NT2/D1 (cell line): ENCODE results near the gene ASCL2.

ENCODE experiments used
- YY1 ChIP-seq: IDR thresholded peaks from 2 replicates; pipeline ENCODE4 v1.6.1; 2011; ENCODE audit not compliant: insufficient read length, insufficient read depth
- ZNF274 ChIP-seq: IDR thresholded peaks from 2 replicates; pipeline ENCODE4 v1.6.1; 2011; ENCODE audit warnings: mild to moderate bottlenecking, low read depth, low read length

DNA sequence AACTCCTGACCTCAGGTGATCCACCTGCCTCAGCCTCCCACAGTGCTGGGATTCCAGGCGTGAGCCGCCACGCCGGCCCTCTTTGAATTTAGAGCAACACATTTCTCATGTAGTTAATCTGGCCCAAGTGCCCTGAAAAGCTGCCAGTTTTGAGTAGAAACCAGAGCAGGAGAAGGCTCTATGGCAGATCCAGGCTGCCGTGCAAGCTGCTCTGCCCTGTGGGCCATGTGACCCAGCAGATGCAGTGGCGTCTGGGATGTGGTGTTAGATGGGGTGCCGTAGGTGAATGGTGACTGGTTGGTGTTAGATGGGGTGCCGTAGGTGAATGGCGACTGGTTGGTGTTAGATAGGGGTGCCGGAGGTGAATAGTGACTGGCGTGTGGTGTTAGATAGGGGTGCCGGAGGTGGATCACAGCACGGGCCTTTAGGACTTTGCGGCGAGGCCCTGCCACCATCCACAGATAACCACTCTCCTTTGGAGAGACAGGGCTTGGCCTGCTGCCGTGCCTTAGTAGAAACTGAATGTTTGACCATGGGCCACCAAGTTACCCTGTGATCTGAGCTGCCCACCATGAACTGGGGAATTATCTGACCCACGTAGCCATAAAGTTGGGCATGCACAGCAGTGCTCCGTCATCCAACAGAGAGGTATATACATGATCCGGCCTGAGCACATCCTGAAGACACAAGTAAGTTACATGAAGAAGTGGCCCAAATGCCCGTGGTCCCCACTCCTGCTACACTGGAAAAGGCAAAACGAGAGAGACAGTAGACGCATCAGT is 32.7 kb downstream of the ASCL2 start:
- TF ChIP-seq YY1: no peak
- TF ChIP-seq ZNF274: no peak
